Neural progenitor cell (in vitro differentiated cells): Measurements from ENCODE around the gene ANK3. TPM values are rescaled to one million over a fixed set of nuclear protein-coding genes. Genes with fewer than 3 reads are reported as not detected.

Source experiments
- DNase-seq: peaks from one replicate; pipeline ENCODE4 v3.0.0-alpha.2; 2016; ENCODE audit warnings: low spot score
- H2AFZ ChIP-seq: fragments of 200-600 bp; sonication (generic); replicated peaks from 2 replicates; pipeline ENCODE4 v1.6.1; 2016; ENCODE audit warnings: antibody characterized with exemption
- H3F3A ChIP-seq: fragments of 200-600 bp; sonication (generic); 2 replicates; pipeline ENCODE4 v1.6.1; 2016; ENCODE audit warnings: antibody characterized with exemption, low read depth
- H3K27ac ChIP-seq: fragments of 200-600 bp; sonication (generic); 2 replicates; pipeline ENCODE4 v1.5.1; 2016; ENCODE audit warnings: mild to moderate bottlenecking
- H3K27me3 ChIP-seq: fragments of 200-600 bp; sonication (generic); 2 replicates; pipeline ENCODE4 v1.6.1; 2016; ENCODE audit warnings: mild to moderate bottlenecking, moderate library complexity
- H3K36me3 ChIP-seq: fragments of 200-600 bp; sonication (generic); 2 replicates; pipeline ENCODE4 v1.5.1; 2016
- H3K4me1 ChIP-seq: fragments of 200-600 bp; sonication (generic); 2 replicates; pipeline ENCODE4 v1.6.1; 2016; ENCODE audit warnings: mixed run types
- H3K4me2 ChIP-seq: fragments of 200-600 bp; sonication (generic); 2 replicates; pipeline ENCODE4 v1.6.1; 2016
- H3K4me3 ChIP-seq: fragments of 200-600 bp; sonication (generic); 2 replicates; pipeline ENCODE4 v1.5.1; 2016
- H3K79me2 ChIP-seq: fragments of 200-600 bp; sonication (generic); 2 replicates; pipeline ENCODE4 v1.6.1; 2016; ENCODE audit warnings: low read depth
- H3K9ac ChIP-seq: fragments of 200-600 bp; sonication (generic); 2 replicates; pipeline ENCODE4 v1.6.1; 2016
- H3K9me3 ChIP-seq: fragments of 200-600 bp; sonication (generic); 2 replicates; pipeline ENCODE4 v1.5.1; 2016; ENCODE audit warnings: low read depth
- H4K20me1 ChIP-seq: fragments of 200-600 bp; sonication (generic); 2 replicates; pipeline ENCODE4 v1.6.1; 2016; ENCODE audit warnings: low read depth
- H3K27ac Mint-ChIP-seq: 3 replicates; pipeline ENCODE4 v1.8.0; 2021; ENCODE audit warnings: mixed read lengths
- H3K27me3 Mint-ChIP-seq: 2 replicates; pipeline ENCODE4 v1.8.0; 2022; ENCODE audit warnings: low read depth, mild to moderate bottlenecking, inconsistent platforms, moderate library complexity, mixed read lengths; ENCODE audit not compliant: insufficient read depth
- H3K36me3 Mint-ChIP-seq: 3 replicates; pipeline ENCODE4 v1.8.0; 2021; ENCODE audit warnings: mixed read lengths
- H3K4me1 Mint-ChIP-seq: 3 replicates; pipeline ENCODE4 v1.8.0; 2021; ENCODE audit warnings: mixed read lengths
- H3K4me3 Mint-ChIP-seq: 3 replicates; pipeline ENCODE4 v1.8.0; 2021; ENCODE audit warnings: mild to moderate bottlenecking, moderate library complexity, mixed read lengths
- H3K9me3 Mint-ChIP-seq: 3 replicates; pipeline ENCODE4 v1.8.0; 2020; ENCODE audit warnings: mixed read lengths
- CTCF ChIP-seq: fragments of 200-600 bp; sonication (generic); IDR thresholded peaks from 2 replicates; pipeline ENCODE4 v1.5.1; 2017; ENCODE audit warnings: antibody characterized with exemption, mild to moderate bottlenecking
- EZH2 ChIP-seq: fragments of 200-600 bp; sonication (generic); IDR thresholded peaks from 2 replicates; pipeline ENCODE4 v1.6.1; 2017; ENCODE audit warnings: antibody characterized with exemption, mild to moderate bottlenecking, moderate library complexity
- EZH2phosphoT487 ChIP-seq: fragments of 200-600 bp; sonication (generic); IDR thresholded peaks from 2 replicates; pipeline ENCODE4 v1.6.1; 2017; ENCODE audit warnings: antibody characterized with exemption
- total RNA-seq: library from RNA; depleted of rRNA; stranded (reverse); fragments of >200 nt; gene quantifications from 2 replicates; pipeline ENCODE4 v1.2.3, GENCODE V29; 2015; ENCODE audit warnings: low replicate concordance

Gene ANK3
- total RNA-seq, 1 donor from 2014 or later: 54.1 TPM

- Mint-ChIP-seq H3K36me3 (no peaks in the 10 kb centered on the region), H3K27me3 (peaks cover 2% of the 10 kb centered on the region), H3K27ac (no peak overlapping the region), H3K9me3 (no peaks in the 10 kb centered on the region), H3K4me3 (no peak overlapping the region), H3K4me1 (no peaks in the 10 kb centered on the region)
- no peak overlapping the region for H3K27ac ChIP-seq
- H3F3A ChIP-seq: no peaks in the 10 kb centered on the region
- H3K79me2 ChIP-seq: no peaks in the 10 kb centered on the region
- no peak overlapping the region for H3K9ac ChIP-seq
- H3K4me2 ChIP-seq: no peak overlapping the region
- no peak overlapping the region for H2AFZ ChIP-seq
- TF ChIP-seq CTCF: no peak
- no peak for TF ChIP-seq EZH2
- TF ChIP-seq EZH2phosphoT487: no peak
- no peaks in the 10 kb centered on the region for H3K27me3 ChIP-seq
- no peak overlapping the region for H3K4me3 ChIP-seq
- DNase-seq: no peak
- no peaks in the 10 kb centered on the region for H3K9me3 ChIP-seq
- no peaks in the 10 kb centered on the region for H3K36me3 ChIP-seq
- no peaks in the 10 kb centered on the region for H3K4me1 ChIP-seq
- no peaks in the 10 kb centered on the region for H4K20me1 ChIP-seq
These were observed 121.9 kb downstream of the ANK3 start for GRCh38 chr10:60267802-60268201.

- H3K9me3 ChIP-seq: no peaks in the 10 kb centered on the region
- no peaks in the 10 kb centered on the region for H3K36me3 ChIP-seq
- H3K27ac ChIP-seq: no peak overlapping the region
- Mint-ChIP-seq H3K36me3 (no peaks in the 10 kb centered on the region), H3K9me3 (no peaks in the 10 kb centered on the region), H3K27me3 (peaks cover 2% of the 10 kb centered on the region), H3K27ac (no peak overlapping the region), H3K4me1 (no peaks in the 10 kb centered on the region), H3K4me3 (no peak overlapping the region)
- H3F3A ChIP-seq: no peaks in the 10 kb centered on the region
- no peak overlapping the region for H3K9ac ChIP-seq
- no peak overlapping the region for H3K4me3 ChIP-seq
- H4K20me1 ChIP-seq: no peaks in the 10 kb centered on the region
- TF ChIP-seq EZH2phosphoT487 (no peak), CTCF (no peak)
- H3K27me3 ChIP-seq: no peaks in the 10 kb centered on the region
- no peaks in the 10 kb centered on the region for H3K79me2 ChIP-seq
- H3K4me1 ChIP-seq: no peaks in the 10 kb centered on the region
- DNase-seq: no peak
- no peak overlapping the region for H3K4me2 ChIP-seq
- no peak overlapping the region for H2AFZ ChIP-seq
These were observed 123.2 kb downstream of the ANK3 start for GRCh38 chr10:60266513-60266912.

- Mint-ChIP-seq H3K27ac (no peak overlapping the region), H3K4me1 (peaks cover 21% of the 10 kb centered on the region), H3K9me3 (no peaks in the 10 kb centered on the region), H3K36me3 (no peaks in the 10 kb centered on the region), H3K4me3 (no peak overlapping the region), H3K27me3 (peaks cover 4% of the 10 kb centered on the region)
- H3K4me1 ChIP-seq: peaks cover 20% of the 10 kb centered on the region
- H3F3A ChIP-seq: peaks cover 13% of the 10 kb centered on the region
- no peak overlapping the region for H3K4me3 ChIP-seq
- no peak for TF ChIP-seq EZH2phosphoT487
- H3K27me3 ChIP-seq: no peaks in the 10 kb centered on the region
- no peak overlapping the region for H3K9ac ChIP-seq
- no peak overlapping the region for H3K27ac ChIP-seq
- no peaks in the 10 kb centered on the region for H3K9me3 ChIP-seq
- H3K4me2 ChIP-seq: no peak overlapping the region
- no peak for DNase-seq
- H3K79me2 ChIP-seq: no peaks in the 10 kb centered on the region
- H2AFZ ChIP-seq: no peak overlapping the region
- H3K36me3 ChIP-seq: no peaks in the 10 kb centered on the region
- no peaks in the 10 kb centered on the region for H4K20me1 ChIP-seq
These were observed 127.0 kb downstream of the ANK3 start for GRCh38 chr10:60262647-60263126.

GRCh38 chr10:60260321-60260720 lies 129.4 kb downstream of the ANK3 start:
- Mint-ChIP-seq H3K4me3 (no peak overlapping the region), H3K36me3 (no peaks in the 10 kb centered on the region), H3K27ac (no peak overlapping the region), H3K9me3 (no peaks in the 10 kb centered on the region), H3K27me3 (peaks cover 4% of the 10 kb centered on the region), H3K4me1 (peaks cover 24% of the 10 kb centered on the region)
- Histone ChIP-seq H3K79me2 (no peaks in the 10 kb centered on the region), H3K36me3 (no peaks in the 10 kb centered on the region), H3K9ac (no peak overlapping the region), H3K27ac (no peak overlapping the region), H3K27me3 (no peaks in the 10 kb centered on the region), H3K4me2 (no peak overlapping the region), H2AFZ (no peak overlapping the region), H3K4me3 (no peak overlapping the region), H4K20me1 (no peaks in the 10 kb centered on the region), H3F3A (peaks cover 13% of the 10 kb centered on the region), H3K9me3 (no peaks in the 10 kb centered on the region), H3K4me1 (peaks cover 25% of the 10 kb centered on the region)
- TF ChIP-seq CTCF (no peak), EZH2phosphoT487 (no peak), EZH2 (no peak)
- no peak for DNase-seq
